Tibial artery (tissue), 4 donors: ENCODE measurements around the gene DGCR6L.
A peak's percentile ranks its signal among the peaks of the same experiment; 100 is the strongest.
"Not testable (repeated sequence)": the region's sequence is repeated elsewhere in the genome, so short reads cannot be mapped to it uniquely, and the experiment has no call there.

Experiments used
- DNase-seq, 2 donors: peaks; one replicate each; pipeline ENCODE4 v3.0.0-alpha.2; 2019
- H3K27ac ChIP-seq, 2 donors: fragments of 200-600 bp; sonication (generic) in 1 of 2; 1 replicate in 1 of 2; 2 replicates in 1 of 2; pipeline ENCODE4 v1.5.1; 2018 to 2019; ENCODE audit warnings: mild to moderate bottlenecking in 1 of 2
- H3K27me3 ChIP-seq, 2 donors: fragments of 200-600 bp; sonication (generic) in 1 of 2; one replicate each; pipeline versions ENCODE4 v1.5.1 to v1.6.0; 2016 to 2019
- H3K36me3 ChIP-seq, 3 donors: fragments of 200-600 bp; sonication (generic) in 2 of 3; one replicate each; pipeline ENCODE4 v1.5.1; 2016 to 2019; ENCODE audit warnings: mild to moderate bottlenecking in 2 of 3
- H3K4me1 ChIP-seq, 4 donors: fragments of 200-600 bp; sonication (generic) in 2 of 4; 1 replicate in 3 of 4; 2 replicates in 1 of 4; pipeline ENCODE4 v1.5.1; 2016 to 2019
- H3K4me3 ChIP-seq, 2 donors: fragments of 200-600 bp; sonication (generic) in 1 of 2; 1 replicate in 1 of 2; 2 replicates in 1 of 2; pipeline ENCODE4 v1.5.1; 2018 to 2019; ENCODE audit warnings: mild to moderate bottlenecking in 2 of 2
- H3K9me3 ChIP-seq, 3 donors: fragments of 200-600 bp; sonication (generic) in 1 of 3; one replicate each; pipeline ENCODE4 v1.5.1; 2016 to 2019
- intact Hi-C: fragments of 100-400 bp; cut with DNase I; formaldehyde crosslinking; loops from one replicate; pipeline ENCODE4 v1.15.0; 2023; ENCODE audit warnings: low total_unique reads
- TF ChIP-seq, protein P1 (sequence below), 2 experiments: fragments of 200-600 bp in 1 of 2; fragments of 450-650 bp in 1 of 2; IDR thresholded peaks; one replicate each; pipeline ENCODE4 v1.5.1; 2017 to 2019; ENCODE audit warnings: antibody characterized with exemption in 2 of 2, mild to moderate bottlenecking in 1 of 2, moderate library complexity in 1 of 2

The DGCR6L gene

DNA sequence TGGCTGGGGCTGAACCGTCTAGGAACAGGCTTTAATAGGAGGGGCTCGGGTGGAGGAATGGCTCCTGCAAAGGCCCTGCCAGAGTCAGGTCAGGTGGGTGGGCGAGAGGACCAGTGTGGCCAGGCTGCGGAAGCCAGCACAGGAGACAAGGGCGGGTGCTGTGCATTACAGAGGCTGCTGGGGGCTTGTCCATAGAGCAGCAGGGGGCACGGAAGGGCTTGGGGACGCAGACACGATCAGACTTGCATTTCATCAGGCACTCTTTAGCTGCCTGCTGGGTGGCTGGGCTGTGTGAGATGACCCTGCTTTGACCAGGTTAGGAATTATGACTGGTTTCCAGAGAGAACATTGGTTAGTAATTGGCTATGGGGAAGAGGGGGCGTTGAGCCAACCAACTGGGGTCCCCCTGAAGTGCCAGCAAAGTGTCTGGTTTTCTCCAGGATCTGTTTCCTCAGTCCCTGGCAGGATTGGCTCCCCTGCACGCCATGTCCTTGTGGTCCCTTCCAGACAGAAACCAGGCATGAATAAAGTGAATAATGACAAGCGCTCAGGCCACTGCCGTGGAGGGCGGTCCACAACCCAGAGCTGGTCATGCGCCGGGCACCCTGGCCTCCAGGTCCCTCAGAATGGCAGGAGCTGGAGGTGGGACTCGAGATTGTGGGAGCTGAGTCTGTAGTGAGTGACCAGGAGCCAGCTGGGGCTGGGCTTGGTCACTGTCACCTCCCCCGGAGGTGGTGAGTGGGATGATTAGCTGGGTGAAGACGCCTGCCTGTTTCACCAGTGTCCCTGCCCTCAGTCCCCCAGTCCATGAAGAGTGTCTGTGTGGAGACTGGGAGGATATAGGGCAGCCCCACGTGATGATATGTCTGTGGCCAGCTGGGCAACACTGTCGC lies 1.0 kb upstream of the DGCR6L start:
- Histone ChIP-seq H3K4me1 (peaks cover 0 to 47% (median 27%) of the 10 kb centered on the region in 4 donors), H3K27ac (peak overlapping the region; percentile 85 to 92), H3K4me3 (peak overlapping the region; percentile 90 to 100)
- H3K9me3 ChIP-seq, H3K36me3 ChIP-seq, intact Hi-C loops, H3K27me3 ChIP-seq: not testable (repeated sequence)
- DNase-seq, result peak in 1 of 2 donors; percentile 70

DNA sequence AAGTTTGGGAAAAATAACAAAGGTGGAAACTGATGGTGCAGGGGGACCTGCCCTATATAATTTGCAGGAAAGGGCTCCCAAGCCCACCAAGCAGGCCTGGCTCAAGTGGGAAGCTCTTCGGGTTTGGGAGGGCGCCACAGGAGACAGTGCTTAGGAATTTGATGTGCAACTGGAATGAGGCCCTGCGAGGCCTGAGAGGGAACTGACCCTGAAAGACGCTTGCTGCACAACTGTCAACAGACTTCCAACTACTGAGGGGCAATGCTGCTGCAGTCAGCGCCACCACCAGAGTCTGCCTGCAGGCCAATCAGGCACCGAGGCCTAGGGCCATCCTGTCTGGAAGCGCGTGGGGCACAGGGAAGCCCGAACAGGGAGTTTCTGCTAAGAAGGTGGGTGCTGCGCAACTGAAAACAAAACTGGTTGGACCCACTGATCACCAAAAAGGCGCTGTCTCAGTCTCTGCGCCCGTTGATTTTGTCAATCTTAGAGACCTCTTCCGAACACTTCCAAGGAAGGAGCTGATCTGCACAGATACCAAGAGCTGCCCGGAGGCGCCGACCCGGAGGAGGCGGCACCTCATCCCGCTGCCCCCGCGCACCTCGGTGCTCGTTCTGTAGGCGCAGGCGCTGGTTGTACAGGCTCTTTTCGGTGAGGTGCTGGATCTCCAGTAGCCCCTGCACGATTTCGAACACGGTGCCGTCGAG lies 667 bp downstream of the DGCR6L start:
- DNase-seq, result no peak
- intact Hi-C loops, result loop anchor here (5.0 kb wide), 1 partner anchor 238 kb away; no protein-coding TSS in a partner anchor
- Histone ChIP-seq H3K9me3 (no peaks in the 10 kb centered on the region), H3K36me3 (peaks cover 0 to 15% (median 0%) of the 10 kb centered on the region in 3 donors), H3K4me3 (peak overlapping the region; percentile 90 to 100), H3K4me1 (peaks cover 0 to 52% (median 27%) of the 10 kb centered on the region in 4 donors), H3K27ac (peak overlapping the region; percentile 85 to 92), H3K27me3 (no peaks in the 10 kb centered on the region)
- TF ChIP-seq, protein P1, sequence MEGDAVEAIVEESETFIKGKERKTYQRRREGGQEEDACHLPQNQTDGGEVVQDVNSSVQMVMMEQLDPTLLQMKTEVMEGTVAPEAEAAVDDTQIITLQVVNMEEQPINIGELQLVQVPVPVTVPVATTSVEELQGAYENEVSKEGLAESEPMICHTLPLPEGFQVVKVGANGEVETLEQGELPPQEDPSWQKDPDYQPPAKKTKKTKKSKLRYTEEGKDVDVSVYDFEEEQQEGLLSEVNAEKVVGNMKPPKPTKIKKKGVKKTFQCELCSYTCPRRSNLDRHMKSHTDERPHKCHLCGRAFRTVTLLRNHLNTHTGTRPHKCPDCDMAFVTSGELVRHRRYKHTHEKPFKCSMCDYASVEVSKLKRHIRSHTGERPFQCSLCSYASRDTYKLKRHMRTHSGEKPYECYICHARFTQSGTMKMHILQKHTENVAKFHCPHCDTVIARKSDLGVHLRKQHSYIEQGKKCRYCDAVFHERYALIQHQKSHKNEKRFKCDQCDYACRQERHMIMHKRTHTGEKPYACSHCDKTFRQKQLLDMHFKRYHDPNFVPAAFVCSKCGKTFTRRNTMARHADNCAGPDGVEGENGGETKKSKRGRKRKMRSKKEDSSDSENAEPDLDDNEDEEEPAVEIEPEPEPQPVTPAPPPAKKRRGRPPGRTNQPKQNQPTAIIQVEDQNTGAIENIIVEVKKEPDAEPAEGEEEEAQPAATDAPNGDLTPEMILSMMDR (IDR thresholded peaks at IDR 0.05), result no peak

DNA sequence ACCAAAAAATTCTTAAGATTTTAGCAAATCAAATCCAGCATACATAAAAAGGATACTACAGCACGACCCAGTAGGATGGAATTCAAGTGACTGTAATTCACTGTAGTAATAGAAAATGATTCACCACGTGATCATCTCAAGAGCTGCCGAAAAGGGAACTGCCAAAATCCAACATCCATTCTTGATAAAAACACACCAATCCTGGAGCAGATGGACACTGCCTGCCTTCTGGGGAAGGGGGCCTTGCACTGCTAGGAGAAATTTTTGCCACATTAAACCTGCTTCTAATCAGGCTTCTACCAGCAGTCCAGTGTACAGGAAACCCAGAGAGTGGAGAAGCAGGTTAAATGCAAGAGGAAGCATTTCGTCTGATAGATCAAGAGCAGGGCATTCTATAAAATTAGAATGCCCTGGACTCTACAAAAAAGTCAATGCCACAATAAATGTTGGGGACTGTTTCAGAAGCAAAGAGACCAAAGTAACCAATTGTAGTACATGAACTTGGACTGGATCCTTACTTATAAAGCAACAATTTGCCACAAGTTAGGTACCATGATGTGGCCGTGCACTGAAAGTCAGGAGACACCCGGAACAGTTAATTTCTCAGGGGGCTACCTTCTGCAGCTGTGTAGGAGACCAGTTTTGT lies 1.7 kb downstream of the DGCR6L start:
- not testable (repeated sequence) for H3K9me3 ChIP-seq, H3K4me3 ChIP-seq, H3K27me3 ChIP-seq, DNase-seq, H3K27ac ChIP-seq
- peaks cover 0 to 52% (median 27%) of the 10 kb centered on the region in 4 donors for H3K4me1 ChIP-seq
- H3K36me3 ChIP-seq, result peaks cover 0 to 23% (median 0%) of the 10 kb centered on the region in 3 donors
- intact Hi-C loops, result loop anchor here (5.0 kb wide), 1 partner anchor 239 kb away; no protein-coding TSS in a partner anchor

DNA sequence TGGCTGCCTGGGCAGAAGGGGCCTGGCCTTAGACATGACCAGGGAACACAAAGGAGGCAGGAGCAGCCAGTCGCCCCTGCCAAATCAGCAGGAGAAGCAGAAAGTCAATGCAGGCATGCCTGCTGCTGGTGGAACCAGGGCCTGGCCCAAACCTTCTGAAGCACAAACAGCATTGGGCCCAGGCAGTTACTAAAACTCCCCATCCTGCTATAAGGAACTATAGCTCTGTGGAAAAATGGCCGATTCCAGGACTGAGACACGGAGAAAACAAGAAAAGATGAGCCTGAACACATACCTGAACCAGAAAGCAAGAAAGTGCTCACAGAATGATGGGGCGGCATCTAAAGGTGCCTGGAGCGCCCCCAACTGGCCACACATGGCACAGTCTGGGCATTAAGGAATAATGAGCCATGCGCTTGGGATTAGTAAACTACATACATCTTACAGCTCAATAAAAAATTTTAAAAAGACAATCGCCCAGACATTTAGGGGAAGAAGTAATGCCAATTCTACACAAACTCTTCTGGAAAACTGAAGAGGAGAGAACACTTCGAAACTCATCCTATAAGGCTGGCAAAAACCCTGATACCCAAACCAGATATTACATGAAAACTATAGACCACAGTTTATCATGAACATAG lies 2.3 kb downstream of the DGCR6L start:
- Histone ChIP-seq H3K36me3 (peaks cover 0 to 29% (median 0%) of the 10 kb centered on the region in 3 donors), H3K4me1 (peaks cover 0 to 52% (median 27%) of the 10 kb centered on the region in 4 donors)
- TF ChIP-seq, protein P1 (IDR thresholded peaks at IDR 0.05), result peak in 1 of 2 experiments; percentile 34
- not testable (repeated sequence) for H3K4me3 ChIP-seq, H3K27ac ChIP-seq, H3K9me3 ChIP-seq, H3K27me3 ChIP-seq
- peak in 1 of 2 donors; percentile 59 for DNase-seq
- intact Hi-C loops, result loop anchor here (5.0 kb wide), 1 partner anchor 240 kb away; no protein-coding TSS in a partner anchor

DNA sequence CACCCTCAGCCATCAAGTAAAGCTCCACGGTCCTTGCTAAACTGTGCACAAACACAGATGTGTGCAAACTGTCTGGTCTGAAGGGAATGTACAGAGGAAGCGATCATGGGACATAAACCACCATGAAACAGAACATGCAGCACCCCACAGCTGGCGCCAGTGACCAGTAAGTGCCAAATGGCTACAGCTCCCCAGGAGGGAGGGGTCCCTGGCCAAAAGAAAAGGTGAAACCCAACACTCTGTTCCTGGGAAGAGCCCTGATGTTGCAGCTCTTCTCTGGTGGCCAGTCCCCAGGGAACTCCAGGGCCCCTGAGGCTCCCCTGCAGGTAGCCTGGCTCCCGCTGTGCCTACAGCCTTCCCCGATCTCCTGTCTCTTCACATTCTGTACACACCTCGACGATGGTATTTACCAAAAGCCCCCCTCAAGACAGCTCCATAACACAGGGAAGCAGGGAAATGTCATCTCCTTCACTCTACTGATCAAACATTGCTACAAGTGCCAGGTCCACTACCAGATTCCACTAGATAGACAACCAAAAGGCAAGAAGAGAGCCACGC lies 2.9 kb downstream of the DGCR6L start:
- intact Hi-C loops, result loop anchor here (5.0 kb wide), 1 partner anchor 240 kb away; no protein-coding TSS in a partner anchor
- Histone ChIP-seq H3K4me3 (no peak overlapping the region), H3K9me3 (no peaks in the 10 kb centered on the region), H3K36me3 (peaks cover 0 to 29% (median 0%) of the 10 kb centered on the region in 3 donors), H3K4me1 (peaks cover 0 to 52% (median 27%) of the 10 kb centered on the region in 4 donors), H3K27me3 (no peaks in the 10 kb centered on the region), H3K27ac (no peak overlapping the region)
- DNase-seq, result no peak
- TF ChIP-seq, protein P1 (IDR thresholded peaks at IDR 0.05), result no peak
